HepG2 (cell line): ENCODE measurements around the gene FAM219B.
"Not testable (repeated sequence)": the region's sequence is repeated elsewhere in the genome, so short reads cannot be mapped to it uniquely, and the experiment has no call there.

Experiments
- CHD2 ChIP-seq: IDR thresholded peaks from 2 replicates; pipeline ENCODE4 v1.6.1; 2011; ENCODE audit warnings: low read depth, low read length, improper control_type of control experiment
- ESRRA ChIP-seq: sonication (generic); formaldehyde crosslinking; IDR thresholded peaks from 2 replicates; pipeline ENCODE4 v1.5.1; 2020; ENCODE audit warnings: mild to moderate bottlenecking, low read depth, missing genetic modification reagents
- RFXAP ChIP-seq: sonication (generic); formaldehyde crosslinking; IDR thresholded peaks from 2 replicates; pipeline ENCODE4 v1.4.0; 2020; ENCODE audit warnings: missing genetic modification reagents, borderline replicate concordance

GRCh38 chr15:74887537-74888193 is 19.0 kb downstream of the FAM219B start:
- TF ChIP-seq RFXAP (CRISPR knock-in tag); ESRRA (CRISPR knock-in tag); CHD2: not testable (repeated sequence)
